GM12891 (cell line): Measurements from ENCODE around the gene ZNF518A. TPM values are rescaled to one million over a fixed set of nuclear protein-coding genes. Genes with fewer than 3 reads are reported as not detected.
A peak's percentile ranks its signal among the peaks of the same experiment; 100 is the strongest.

Experiments used
- DNase-seq: peaks from one replicate; pipeline ENCODE4 v3.0.0; 2011; ENCODE audit warnings: low spot score; ENCODE audit not compliant: insufficient read length
- FAIRE-seq: peaks from 2 replicates; lab custom pipeline; 2011; peaks lifted over from hg19 to GRCh38; lab: Jason Lieb, UNC
- PAX5 ChIP-seq: IDR thresholded peaks from 2 replicates; pipeline ENCODE4 v1.6.1; 2011; ENCODE audit warnings: low read length, moderate library complexity, mild to moderate bottlenecking; ENCODE audit not compliant: insufficient read depth, severe bottlenecking
- POLR2A ChIP-seq: IDR thresholded peaks from 2 replicates; pipeline ENCODE4 v1.6.1; 2011; ENCODE audit warnings: low read depth, low read length, control low read depth
- POLR2AphosphoS5 ChIP-seq: IDR thresholded peaks from 2 replicates; pipeline ENCODE4 v1.6.1; 2011; ENCODE audit warnings: low read depth, low read length, control low read depth
- POU2F2 ChIP-seq: IDR thresholded peaks from 2 replicates; pipeline ENCODE4 v1.6.1; 2011; ENCODE audit warnings: low read depth, mild to moderate bottlenecking, control low read depth, low read length, moderate library complexity
- SPI1 ChIP-seq: IDR thresholded peaks from 2 replicates; pipeline ENCODE4 v1.6.1; 2011; ENCODE audit warnings: low read depth, low read length, control low read depth
- TAF1 ChIP-seq: IDR thresholded peaks from 2 replicates; pipeline ENCODE4 v1.6.1; 2011; ENCODE audit warnings: low read depth, low read length, control low read depth
- polyA plus RNA-seq: library from polyadenylated mRNA; unstranded; fragments of >200 nt; gene quantifications from one replicate; pipeline ENCODE4 v1.2.1, GENCODE V29; 2012; ENCODE audit warnings: low read depth, missing spikeins, inconsistent platforms; ENCODE audit not compliant: missing spikeins

ZNF518A gene, protein sequence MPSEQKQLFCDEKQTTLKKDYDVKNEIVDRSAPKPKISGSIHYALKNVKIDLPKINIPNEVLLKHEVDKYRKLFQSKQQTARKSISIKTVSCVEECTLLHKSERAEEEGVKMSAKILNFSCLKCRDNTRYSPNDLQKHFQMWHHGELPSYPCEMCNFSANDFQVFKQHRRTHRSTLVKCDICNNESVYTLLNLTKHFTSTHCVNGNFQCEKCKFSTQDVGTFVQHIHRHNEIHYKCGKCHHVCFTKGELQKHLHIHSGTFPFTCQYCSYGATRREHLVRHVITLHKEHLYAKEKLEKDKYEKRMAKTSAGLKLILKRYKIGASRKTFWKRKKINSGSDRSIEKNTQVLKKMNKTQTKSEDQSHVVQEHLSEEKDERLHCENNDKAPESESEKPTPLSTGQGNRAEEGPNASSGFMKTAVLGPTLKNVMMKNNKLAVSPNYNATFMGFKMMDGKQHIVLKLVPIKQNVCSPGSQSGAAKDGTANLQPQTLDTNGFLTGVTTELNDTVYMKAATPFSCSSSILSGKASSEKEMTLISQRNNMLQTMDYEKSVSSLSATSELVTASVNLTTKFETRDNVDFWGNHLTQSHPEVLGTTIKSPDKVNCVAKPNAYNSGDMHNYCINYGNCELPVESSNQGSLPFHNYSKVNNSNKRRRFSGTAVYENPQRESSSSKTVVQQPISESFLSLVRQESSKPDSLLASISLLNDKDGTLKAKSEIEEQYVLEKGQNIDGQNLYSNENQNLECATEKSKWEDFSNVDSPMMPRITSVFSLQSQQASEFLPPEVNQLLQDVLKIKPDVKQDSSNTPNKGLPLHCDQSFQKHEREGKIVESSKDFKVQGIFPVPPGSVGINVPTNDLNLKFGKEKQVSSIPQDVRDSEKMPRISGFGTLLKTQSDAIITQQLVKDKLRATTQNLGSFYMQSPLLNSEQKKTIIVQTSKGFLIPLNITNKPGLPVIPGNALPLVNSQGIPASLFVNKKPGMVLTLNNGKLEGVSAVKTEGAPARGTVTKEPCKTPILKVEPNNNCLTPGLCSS (N-terminal part only)
- polyA plus RNA-seq: 7.1 TPM

DNA sequence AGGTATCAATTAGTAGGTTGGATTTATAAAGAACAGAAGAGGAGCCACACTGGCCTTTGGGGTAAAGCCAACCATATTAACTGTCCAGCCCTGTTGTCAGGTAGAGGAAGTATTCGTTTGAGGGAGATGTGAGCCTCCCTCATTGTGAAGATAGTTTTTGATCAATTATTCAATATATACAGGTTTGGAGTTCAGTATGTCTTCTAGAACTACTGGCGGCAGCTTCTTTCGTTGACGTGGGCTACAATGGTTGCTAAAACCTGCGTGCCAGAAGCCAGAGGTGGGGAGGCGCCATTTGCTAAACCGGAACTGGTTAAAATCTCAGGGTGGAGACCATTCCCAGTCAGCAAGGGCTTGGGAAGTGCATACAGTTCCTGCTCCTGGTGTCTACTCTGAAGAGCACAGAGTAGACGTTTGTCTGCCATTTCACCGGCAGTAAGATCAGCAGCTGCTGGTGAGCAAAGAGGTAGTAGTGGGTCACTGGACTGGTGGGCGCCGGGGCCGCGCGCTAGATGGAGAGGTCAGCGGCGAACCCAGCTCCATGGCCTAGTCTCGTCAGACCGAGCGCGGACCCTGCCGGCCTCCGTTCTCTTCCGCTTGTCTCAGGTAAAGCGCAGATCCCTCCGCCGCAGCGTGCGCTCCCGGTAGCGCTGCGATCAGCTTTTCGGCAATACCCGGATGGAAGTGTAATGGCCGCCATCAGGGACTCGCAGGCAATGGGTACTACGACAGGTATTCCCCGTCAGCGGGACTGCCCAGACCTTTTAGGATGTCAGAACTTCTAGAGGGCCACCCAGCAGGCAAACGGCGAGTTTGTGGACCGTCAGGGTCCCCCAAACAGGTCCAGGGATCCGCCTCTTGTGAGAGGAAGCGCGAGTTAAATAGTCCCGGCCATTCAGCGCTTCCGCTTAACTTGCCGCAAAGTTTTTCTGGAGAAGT, at the start of gene ZNF518A:
Gene ZNF518A, plus strand, starts transcription at position 911 of the 939 bp plus-strand sequence. CDS start 26,026 bp downstream, outside the sequence.
- FAIRE-seq (peak; percentile 97), DNase-seq (peak; percentile 56)
- TF ChIP-seq PAX5 (no peak), POU2F2 (peak; percentile 74), SPI1 (peak; percentile 65; the same call in 1 of the 2 replicates), POLR2A (peak; percentile 91), TAF1 (peak; percentile 90), POLR2AphosphoS5 (peak; percentile 94)

DNA sequence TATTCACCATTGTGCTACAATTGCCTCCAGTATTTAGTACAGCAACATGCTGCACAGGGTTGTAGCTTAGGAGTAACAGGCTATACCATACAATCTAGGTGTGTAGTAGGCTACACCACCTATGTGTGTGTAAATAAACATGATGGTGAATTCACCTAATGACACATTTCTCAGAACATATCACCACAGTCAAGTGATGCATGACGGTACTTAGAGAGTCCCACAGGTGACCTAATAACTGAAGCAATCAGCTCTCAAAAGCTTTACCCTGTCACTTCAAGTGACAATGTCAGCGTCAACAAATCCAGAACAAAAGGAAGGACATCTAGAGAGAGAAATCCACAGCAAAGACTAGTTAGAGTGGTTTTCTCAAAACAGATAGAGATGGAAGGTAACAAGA, 47.9 kb upstream of the ZNF518A start:
- no peak for TF ChIP-seq POLR2A
- no peak for TF ChIP-seq SPI1
- TF ChIP-seq POU2F2: no peak
- TF ChIP-seq POLR2AphosphoS5: no peak
- TF ChIP-seq PAX5: no peak
- TF ChIP-seq TAF1: no peak
- DNase-seq (no peak), FAIRE-seq (peak; percentile 82)

DNA sequence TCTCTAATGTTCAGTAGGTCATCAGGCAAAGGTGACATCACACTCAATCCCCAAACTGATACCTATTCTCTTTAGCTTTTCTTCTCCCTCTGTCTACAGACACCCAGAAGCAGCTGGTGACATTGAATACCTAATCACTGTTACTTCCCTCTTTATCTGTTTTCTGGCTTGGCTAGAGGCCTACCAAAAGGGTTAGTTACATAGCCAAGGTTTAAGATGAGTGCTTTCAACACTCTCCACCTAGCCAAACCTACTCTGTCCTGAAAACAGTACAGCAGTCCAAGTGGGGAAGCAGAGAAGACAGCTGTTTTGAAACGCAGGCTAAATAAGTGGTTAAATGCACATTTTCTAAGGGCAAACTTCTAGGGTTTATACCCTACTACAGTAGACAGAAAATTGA, 47.3 kb upstream of the ZNF518A start:
- FAIRE-seq (peak; percentile 41), DNase-seq (no peak)
- no peak for TF ChIP-seq POLR2A
- TF ChIP-seq SPI1: no peak
- no peak for TF ChIP-seq TAF1
- TF ChIP-seq POU2F2: no peak
- no peak for TF ChIP-seq PAX5
- TF ChIP-seq POLR2AphosphoS5: no peak

DNA sequence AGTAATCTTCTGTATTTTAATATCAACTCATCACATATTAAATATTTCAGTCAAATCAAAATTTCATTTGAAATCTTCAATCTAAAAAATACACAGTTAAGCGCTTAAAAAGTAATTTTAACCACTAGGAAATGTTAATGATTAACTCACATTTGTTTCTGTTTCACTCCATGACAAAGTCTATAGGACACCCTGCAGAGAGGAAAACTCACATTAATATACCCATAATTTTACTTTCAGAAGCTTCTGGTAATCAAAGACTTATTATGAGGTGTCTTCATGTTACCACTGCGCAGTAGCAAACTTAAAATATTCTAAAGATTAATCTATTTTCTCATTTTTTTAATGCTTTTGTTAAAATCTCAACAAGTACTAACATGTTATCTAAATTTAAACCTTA, 41.0 kb upstream of the ZNF518A start:
- no peak for DNase-seq
- FAIRE-seq: no peak
- TF ChIP-seq POU2F2 (no peak), PAX5 (no peak), SPI1 (no peak), POLR2AphosphoS5 (no peak), TAF1 (no peak), POLR2A (no peak)

DNA sequence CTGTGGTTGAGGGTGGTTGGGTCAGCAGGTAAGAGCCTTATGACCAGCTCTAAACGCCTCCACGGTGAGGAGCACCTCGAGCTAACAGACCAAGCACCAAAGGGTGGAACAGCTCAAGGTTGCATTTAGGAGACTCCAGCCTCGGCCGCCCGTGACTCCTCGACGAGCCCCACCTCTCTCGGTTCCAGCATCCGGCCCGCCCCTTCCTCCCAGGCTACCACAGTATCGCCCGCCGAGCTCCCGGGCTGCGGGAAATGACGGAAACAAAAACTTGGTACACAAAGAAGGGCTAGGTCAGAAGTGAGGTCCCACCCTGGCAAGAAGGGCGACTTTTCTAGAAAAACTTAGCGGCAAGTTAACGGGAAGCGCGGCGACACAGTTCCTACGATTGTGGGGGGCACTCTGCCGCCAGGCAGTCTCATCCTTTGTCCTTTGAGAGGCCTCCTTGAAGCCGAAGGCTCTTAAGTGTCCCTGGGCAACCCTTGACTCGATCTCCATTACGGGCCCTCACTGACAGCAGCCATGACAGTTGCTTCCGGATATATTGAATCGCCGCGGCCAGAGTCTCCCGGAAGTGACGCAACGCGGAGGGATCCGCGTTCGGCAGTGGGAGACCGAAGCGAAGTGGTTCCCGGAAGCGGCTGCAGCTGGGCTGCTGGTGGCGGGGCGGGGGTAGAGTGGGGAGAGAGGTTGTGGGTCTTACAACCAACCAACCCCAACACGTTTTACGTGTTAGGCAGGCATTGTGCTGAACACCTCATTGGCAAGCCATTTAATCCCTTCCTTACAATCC, 40.2 kb upstream of the ZNF518A start:
- peak; percentile 89 for FAIRE-seq
- DNase-seq: peak; percentile 35
- TF ChIP-seq POLR2A (peak; percentile 85), POLR2AphosphoS5 (peak; percentile 72), POU2F2 (peak; percentile 61), TAF1 (peak; percentile 89), PAX5 (no peak)

DNA sequence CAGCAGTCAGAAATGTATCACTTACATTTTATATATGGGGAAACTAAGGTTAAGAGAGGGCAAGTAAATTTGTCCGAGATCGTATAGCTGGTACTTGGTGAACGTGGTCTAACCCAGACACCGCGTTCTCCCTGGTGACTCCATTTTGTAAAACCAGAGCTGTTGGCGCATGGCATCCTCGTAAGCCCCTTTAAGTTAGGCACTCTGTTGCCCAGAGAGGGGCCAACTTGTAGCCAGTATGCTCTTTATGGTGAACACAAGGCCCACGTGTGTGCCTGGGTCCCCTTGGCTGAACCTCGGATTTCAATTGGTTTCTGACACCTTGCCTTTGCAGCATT, 39.7 kb upstream of the ZNF518A start:
- FAIRE-seq (no peak), DNase-seq (no peak)
- TF ChIP-seq SPI1 (no peak), POLR2AphosphoS5 (no peak), POLR2A (no peak), POU2F2 (no peak), PAX5 (no peak), TAF1 (no peak)

DNA sequence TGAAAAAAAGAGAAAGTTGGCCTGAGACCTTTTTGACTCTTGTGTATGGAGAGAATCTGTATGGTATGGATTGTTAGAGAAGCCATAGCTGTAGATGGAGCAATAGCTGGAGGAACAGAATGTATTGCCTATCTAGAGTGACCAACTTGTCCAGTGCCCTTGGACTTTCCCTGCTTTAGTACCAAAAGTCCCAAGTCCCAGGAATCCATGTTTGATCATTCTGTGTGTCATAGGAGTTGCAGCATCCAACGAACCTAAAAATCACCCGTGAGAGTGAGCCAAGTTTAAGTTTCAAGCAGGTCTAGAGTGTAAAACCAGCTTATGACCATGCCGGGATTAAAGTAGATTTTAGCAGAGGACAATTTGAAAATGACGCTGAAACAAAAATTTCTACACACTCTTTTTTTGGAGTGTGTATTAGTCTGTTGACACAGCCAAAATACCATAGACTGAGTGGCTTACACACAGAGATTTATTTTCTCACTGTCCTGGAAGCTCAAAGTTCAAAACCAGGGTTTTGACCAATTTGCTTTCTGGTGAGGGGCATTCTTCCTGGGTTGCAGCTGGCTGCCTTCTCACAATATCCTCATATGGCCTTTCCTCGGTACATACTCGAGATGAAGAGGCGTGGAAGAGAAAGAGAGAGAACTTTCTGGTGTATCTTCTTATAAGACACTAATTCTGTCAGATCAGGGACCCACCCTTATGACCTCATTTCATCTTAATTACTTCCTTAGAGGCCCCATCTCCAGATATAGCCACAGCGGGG, 36.9 kb upstream of the ZNF518A start:
- TF ChIP-seq PAX5: no peak
- TF ChIP-seq POLR2AphosphoS5: no peak
- TF ChIP-seq POU2F2: no peak
- TF ChIP-seq TAF1: no peak
- no peak for TF ChIP-seq POLR2A
- no peak for TF ChIP-seq SPI1
- DNase-seq (no peak), FAIRE-seq (no peak)

DNA sequence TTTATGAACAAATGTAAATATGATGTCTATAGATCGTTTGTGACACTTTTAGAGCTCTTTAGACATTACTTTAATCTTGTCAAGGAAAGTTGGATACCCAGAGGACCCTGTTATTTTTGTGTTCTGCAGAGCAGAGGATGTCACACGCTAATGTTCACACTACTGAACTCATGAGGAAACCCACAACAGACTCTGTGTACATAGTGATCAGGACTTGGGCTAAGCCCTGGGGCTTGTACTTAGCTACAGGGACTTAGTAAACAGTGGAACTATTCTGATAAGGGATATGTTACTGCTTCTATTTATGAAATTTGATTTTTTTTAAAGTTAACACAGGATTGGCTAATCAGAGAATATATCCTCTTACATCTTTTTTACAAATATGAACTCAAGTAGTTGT, 36.1 kb upstream of the ZNF518A start:
- FAIRE-seq (no peak), DNase-seq (no peak)
- no peak for TF ChIP-seq POU2F2
- no peak for TF ChIP-seq POLR2A
- TF ChIP-seq POLR2AphosphoS5: no peak
- no peak for TF ChIP-seq TAF1
- TF ChIP-seq SPI1: no peak
- no peak for TF ChIP-seq PAX5
